IPS-18c (cell line): ENCODE results near the gene LRRC74B.
"Not testable (repeated sequence)": the region's sequence is repeated elsewhere in the genome, so short reads cannot be mapped to it uniquely, and the experiment has no call there.

ENCODE experiments used
- H3K4me3 ChIP-seq: 2 replicates; pipeline ENCODE4 v1.7.0; 2013; ENCODE audit warnings: low read depth, mild to moderate bottlenecking, low read length, moderate library complexity; ENCODE audit not compliant: insufficient read depth
- H3K9me3 ChIP-seq: one replicate; pipeline ENCODE4 v1.6.1; 2013; ENCODE audit warnings: mild to moderate bottlenecking, low read length, moderate library complexity; ENCODE audit not compliant: control insufficient read depth, insufficient read depth

The LRRC74B gene

DNA sequence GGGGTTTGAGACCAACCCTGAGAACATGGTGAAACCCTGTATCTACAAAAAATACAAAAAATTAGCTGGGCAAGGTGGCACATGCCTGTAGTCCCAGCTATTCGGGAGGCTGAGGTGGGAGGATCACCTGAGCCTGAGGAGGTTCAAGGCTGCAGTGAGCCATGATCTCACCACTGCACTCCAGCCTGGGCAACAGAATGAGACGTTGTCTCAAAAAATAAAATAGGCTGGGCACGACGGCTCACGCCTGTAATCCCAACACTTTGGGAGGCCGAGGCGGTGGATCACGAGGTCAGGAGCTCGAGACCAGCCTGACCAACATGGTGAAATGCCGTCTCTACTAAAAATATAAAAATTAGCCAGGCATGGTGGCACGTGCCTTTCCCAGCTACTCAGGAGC, 18.7 kb downstream of the LRRC74B start:
- H3K9me3 ChIP-seq, H3K4me3 ChIP-seq: not testable (repeated sequence)

DNA sequence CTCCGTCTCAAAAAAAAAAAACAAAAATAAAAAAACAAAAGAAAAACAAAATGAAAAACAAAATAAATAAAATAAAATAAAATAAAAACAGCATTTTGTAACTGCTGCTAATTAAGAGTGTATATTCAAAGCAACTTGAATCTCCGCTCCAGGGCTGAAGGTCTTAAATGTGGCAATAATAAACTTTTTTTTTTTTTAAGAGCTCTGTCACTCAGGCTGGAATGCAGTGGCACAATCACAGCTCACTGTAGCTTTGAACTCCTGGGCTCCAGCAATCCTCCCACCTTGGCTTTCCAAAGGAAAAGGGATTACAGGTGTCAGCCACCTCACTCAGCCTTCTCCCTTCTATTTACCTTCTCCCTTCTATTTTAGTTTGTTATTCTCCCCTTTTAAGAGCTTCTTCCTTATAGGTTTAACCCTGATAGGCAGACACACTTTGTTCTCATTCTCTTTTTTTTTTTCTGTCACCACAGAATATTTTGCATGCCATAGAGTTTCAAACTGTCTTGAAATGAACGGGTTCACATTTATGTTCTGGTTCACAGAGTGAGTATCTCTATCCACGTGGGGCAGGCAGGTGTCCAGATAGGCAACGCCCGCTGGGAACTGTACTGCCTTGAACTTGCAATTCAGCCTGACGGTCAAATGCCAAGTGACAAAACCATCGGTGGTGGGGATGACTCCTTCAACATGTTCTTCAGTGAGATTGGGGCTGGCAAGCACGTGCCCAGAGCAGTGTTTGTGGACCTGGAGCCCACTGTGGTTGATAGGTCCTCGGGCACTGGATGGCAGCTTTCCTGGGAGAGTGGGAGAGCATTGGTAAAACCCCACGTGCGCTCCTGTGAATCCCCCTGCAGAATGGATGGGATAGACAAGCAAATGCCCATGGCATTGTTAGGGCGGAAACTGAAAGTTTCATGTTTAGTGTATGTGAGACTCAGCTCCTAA, 19.4 kb downstream of the LRRC74B start:
- no peak overlapping the region for H3K4me3 ChIP-seq

DNA sequence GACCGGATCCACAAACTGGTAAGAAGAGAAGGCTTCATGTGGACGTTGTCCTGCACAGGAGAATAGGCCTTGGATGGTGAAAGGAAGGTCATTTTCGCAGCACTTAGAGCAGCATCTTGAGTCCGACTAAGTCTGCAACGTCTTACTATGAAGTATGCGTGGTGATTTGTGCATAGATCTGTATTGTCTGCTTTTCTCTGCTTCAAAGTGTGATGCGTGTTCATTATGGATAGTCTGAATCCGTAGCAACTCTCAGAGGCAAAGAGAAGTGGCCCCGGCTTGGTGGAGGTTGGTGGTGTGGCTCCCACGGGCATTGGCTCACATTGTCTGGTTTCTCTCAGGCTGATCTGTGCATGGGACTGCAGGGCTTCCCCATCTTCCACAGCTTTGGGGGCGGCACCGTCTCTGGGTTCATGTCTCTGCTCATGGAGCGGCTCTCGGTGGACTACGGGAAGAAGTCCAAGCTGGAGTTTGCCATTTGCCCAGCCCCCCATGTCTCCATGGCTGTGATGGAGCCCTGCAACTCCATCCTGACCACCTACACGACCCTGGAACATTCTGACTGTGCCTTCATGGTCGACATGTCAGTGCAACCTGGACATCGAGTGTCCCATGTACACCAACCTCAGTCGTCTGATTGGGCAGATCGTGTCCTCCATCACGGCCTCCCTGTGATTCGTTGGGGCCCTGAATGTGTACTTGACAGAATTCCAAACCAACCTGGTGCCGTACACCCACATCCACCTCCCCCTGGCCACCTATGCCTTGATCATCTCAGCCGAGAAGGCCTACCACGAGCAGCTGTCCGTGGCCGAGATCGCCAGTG, 21.5 kb downstream of the LRRC74B start:
- Histone ChIP-seq H3K4me3 (no peak overlapping the region), H3K9me3 (no peaks in the 10 kb centered on the region)

More for the DNA sequence above, 19.4 kb downstream of the LRRC74B start:
- H3K9me3 ChIP-seq, result no peaks in the 10 kb centered on the region

DNA sequence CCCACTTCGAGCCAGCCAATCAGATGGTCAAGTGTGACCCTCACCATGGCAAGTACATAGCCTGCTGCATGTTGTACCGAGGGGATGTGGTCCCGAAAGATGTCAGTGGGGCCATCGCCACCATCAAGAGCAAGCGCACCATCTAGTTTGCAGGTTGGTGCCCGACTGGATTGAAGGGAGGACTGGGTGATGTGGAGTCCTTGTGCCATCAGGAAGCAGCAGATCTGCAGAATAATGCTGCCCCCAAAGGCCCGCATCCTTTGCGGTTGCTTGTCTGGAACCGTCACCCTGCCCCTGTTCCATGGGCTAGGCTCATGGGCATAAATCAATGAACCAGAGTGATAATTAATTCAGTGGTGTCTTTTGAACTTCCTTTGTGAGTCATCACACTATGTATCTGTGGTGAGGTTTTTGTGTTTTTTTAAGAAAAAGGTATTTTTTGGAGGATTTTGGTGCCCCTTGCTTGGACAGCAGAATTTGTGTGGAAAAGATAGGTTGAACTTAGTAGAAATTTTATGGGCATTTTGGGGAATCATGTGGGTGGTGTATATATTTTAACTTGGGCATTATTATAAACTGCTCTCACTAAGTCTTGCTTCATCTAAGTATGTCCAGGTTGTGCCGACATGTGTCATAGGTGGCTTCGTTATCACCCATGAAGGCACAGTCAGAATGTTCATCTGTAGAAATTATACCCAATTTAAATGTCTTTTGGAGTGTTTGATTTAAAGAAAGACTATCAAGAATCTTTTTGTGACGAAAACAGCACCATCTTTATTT, 22.3 kb downstream of the LRRC74B start:
- H3K4me3 ChIP-seq, result no peak overlapping the region
- H3K9me3 ChIP-seq, result no peaks in the 10 kb centered on the region

DNA sequence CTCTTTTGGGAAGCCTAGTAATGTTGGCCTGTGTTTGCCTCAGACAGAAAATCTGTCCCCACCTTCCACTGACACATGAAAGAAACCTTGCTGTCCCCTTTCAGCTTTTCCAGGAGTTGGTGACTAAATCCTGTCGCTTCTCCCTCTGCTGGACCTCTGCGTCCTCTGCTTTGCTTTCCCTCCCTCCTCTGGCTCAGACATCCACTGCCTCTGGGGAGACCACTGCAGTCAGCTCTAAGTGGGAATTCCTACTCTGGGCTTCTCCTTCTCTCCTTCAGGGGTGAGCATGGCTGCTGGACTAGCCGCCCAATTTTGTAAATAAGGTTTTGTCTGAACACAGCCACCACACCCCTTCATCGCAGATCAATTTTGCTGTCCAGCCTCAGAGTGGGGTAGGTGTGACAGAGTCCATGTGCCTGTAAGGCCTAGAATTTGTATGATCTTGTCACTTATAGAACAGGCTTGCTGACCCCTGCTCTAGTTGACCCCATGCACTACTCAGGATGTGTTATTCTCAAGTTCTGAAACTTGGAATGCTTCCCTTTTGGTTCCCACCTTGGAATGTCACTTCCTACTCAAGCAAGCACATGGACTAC, 23.0 kb downstream of the LRRC74B start:
- Histone ChIP-seq H3K9me3 (no peaks in the 10 kb centered on the region), H3K4me3 (no peak overlapping the region)

DNA sequence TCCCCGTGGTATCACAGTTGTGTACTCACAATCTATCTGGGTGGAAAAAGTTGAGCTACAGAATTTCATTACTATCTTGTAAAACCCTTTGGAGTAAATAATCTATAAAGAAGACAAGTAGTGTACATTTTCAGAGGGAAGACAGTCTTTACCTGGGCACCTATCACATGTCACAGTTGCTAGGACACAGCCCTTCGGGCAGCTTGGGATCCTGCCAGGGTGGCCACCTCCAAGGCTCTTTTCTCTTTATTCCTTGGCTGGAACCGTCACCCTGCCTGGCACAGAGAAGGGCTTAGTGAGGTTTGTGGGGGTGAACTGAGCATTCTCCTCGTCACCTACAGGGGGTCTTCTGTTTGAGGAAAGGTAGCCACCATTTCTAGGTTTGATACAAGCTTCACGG, 23.6 kb downstream of the LRRC74B start:
- no peaks in the 10 kb centered on the region for H3K9me3 ChIP-seq
- H3K4me3 ChIP-seq, result no peak overlapping the region

DNA sequence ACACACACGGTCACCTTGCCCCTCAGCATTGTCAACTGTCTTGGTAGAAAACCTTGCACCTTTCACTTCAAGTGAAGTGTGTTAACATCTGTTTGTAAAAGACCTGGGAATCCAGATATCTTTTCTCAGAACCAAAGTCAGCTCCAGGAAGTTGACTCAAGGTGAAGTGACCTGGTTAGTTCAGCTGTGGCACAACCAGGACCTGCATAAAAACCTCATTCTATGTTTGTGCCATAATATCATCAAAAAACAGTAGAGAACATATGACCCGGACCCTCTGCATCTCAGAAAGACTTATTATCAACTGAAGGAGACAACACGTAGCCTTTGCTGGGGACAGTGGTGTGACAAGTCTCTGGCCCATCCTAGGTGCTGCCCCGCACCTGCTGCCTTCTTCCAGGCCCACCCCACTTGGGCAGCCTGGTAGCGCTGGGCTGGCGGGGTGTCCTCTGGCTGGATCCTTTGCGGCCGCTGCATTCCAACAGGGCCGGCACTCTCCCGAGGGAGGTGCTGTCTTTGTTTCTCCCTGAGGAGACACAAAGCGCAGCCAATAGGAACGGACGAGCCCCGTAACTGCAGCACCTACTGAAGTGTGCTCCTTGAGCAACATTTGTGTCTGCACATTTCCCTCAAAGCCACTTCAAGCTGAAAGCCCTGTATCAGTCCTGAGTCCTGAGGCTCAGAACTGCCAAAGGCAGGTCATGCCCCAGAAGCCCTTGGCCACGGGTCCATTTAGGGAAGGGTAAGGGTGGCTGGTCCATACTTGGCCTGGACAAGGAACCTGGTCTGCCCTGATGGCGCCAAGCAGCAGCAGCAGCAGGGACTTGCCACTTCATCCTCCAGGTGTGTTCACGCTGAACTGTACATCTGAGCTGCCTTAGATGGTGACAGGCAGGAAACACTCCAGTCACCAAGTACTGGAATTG, 25.2 kb downstream of the LRRC74B start:
- H3K9me3 ChIP-seq, result no peaks in the 10 kb centered on the region
- H3K4me3 ChIP-seq, result no peak overlapping the region

DNA sequence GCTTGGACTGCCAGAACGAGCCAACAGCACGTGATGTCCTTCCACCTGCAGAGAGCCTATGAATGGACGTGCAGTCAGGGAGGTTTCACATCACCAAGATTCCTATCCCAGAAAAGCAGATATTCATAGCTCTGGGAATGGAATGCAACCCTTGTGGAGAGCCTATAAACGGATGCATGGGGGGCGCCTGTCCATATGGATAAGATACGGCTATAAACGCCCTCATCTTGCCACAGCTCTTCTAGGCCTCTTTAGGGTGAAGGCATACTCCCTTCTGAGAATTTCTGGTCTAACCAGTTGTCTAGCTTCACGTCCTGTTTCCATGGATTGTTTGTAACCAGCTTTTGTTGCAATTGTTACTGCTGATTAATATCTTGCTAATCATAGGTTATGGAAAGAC, 26.1 kb downstream of the LRRC74B start:
- H3K9me3 ChIP-seq, H3K4me3 ChIP-seq: not testable (repeated sequence)

DNA sequence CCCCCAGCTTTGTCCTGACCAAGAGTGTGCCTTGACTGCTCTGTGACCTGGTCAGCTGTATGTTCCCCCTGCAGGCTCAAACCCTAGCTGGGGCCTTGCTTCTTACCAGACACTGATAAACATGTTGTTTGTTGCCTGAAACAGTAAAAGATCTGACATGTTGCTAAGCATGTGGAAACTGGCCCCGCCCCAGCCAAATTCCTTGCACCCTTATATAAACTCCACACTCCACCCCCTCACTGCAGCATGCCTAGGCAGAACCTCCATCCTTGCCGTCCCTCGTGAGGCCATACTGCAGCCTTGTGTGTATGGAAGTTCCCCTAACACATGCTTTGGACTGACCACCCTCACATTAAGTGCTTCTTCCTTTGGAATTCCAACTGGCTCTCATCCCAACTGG, 27.3 kb downstream of the LRRC74B start:
- Histone ChIP-seq H3K4me3 (no peak overlapping the region), H3K9me3 (no peaks in the 10 kb centered on the region)

DNA sequence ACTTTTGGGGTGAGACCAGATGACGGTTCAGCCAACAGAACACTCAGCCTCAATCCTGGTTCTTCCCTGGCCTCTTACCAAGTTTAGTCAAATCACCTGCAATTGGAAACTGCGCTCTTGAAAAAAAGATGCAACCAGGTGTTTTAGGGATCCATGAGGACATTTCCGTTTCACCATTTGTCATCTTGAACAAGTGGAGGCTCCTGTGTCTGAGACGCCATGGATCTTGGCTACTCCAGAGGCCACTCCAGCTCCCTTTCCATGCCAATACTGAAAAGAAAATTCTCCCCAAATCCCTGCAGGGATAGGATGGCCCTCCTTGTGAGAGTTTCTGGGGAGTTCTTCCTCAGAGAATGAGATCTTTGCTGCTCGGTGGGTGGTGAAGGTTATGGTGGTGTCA, 27.7 kb downstream of the LRRC74B start:
- Histone ChIP-seq H3K9me3 (no peaks in the 10 kb centered on the region), H3K4me3 (no peak overlapping the region)

DNA sequence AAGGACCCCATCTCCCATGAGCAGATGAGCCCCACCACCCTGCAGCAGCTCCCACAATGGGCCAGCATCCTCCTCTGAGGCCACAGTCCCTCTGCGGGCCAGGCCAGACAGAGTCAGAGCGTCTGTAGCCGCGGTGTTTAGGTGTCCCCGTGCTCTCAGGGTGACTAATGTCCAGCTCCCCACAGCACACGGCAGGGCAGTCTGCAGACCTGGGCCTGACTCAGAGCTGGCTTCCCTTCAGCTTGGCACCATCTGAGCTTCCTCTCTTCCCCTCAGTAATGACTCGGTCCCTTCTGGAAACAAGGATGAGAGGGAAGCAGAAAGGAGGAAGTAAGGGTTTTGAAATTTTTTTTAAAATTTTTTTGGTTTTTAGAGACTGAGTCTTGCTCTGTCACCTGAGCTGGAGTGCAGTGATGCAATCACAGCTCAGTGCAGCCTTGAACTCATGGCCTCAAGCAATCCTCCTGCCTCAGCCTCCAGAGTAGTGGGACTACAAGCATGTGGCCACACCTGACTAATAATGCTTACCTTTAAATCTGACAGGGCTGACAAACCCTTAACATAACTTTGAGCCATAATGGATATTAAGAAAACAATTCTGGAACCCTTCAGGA, 28.5 kb downstream of the LRRC74B start:
- Histone ChIP-seq H3K4me3 (no peak overlapping the region), H3K9me3 (no peaks in the 10 kb centered on the region)

DNA sequence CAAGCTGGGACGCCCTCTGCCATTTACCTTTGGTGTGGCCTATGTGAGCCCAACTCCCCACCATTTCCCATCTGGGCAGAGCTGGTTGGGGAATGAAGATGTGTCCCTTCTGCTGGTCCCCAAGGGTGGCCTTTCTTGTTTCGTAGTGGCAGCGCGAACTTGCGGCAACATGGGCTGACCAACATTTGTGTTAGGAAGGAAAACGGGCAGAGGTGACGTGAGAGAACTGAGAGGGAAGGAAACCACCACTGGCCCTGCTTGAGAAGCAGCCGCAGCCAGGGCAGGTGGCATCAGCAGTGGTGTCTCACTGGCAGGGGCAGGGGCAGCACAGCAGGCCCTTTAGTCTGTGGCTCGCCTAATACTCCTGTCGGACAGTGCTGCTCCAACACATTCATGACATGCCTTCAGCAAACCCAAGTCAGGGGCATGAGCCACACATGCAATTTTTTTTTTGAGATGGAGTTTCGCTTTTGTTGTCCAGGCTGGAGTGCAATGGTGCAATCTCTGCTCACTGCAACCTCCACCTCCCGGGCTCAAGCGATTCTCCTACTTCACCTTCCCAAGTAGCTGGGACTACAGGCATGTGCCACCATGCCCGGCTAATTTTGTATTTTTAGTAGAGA, 29.9 kb downstream of the LRRC74B start:
- no peak overlapping the region for H3K4me3 ChIP-seq
- no peaks in the 10 kb centered on the region for H3K9me3 ChIP-seq

DNA sequence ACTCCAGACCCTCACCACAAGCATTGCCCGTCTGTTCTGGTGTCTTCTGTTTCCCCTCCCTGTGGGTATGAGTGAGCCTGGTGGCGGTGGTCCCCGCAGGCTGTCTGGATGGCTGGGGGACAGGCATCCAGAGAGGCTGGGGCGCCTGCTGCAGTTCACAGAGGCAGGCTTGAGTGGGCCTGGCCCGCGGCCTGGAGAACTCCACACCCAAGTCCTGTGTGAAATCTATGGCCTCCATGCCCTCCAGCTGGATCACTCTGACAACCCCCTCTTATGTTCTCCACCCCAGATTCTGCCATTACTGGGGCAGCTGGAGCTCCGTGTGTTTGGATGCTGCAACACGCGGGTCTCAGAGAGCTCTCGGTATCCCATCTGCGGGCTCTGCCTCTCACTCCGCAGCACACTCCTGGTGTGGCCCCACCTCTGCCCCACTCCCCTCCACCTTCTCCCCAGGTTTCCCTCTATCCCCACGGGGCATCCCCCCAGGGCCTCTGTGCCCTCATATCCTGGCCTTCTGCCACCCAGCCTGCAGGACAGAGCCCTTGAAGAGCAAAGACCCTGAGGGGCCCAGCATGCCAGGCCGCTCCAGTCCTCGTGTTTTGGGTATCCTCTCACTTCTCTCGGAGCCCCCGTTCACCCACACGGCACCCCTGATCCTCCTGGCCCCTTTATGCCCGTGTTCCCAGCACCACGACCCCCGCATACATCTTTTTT, 31.3 kb downstream of the LRRC74B start:
- no peaks in the 10 kb centered on the region for H3K9me3 ChIP-seq
- no peak overlapping the region for H3K4me3 ChIP-seq

DNA sequence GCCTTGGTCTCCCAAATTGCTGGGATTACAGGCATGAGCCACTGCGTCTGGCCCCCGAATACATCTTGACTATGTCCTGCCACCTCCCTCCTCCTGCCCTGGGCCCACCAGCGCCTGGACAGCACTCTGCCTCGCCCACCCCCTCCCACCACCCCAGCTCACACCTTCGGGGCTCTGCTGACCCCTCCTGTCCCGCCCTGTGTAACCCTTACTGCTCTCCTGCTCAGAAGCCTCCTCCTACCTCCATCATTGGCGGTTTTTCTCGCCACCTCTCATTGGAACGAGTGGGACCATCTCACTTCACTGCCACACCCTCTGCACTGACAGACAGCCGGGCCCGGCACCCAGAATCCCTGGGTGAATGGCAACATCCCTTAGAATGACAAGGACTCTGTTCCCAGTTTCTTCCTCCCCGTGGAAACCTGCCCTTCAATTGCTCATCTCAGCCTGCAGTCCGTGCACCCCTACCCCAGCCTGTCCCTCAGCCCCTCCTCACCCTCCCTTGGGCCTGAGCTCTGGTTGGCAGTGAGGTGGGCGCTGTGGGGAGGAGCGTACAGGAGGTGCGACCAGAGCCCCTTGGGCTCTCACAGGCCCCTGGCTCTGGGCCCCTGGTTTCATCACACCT, 32.2 kb downstream of the LRRC74B start:
- H3K4me3 ChIP-seq, result no peak overlapping the region
- H3K9me3 ChIP-seq, result no peaks in the 10 kb centered on the region

DNA sequence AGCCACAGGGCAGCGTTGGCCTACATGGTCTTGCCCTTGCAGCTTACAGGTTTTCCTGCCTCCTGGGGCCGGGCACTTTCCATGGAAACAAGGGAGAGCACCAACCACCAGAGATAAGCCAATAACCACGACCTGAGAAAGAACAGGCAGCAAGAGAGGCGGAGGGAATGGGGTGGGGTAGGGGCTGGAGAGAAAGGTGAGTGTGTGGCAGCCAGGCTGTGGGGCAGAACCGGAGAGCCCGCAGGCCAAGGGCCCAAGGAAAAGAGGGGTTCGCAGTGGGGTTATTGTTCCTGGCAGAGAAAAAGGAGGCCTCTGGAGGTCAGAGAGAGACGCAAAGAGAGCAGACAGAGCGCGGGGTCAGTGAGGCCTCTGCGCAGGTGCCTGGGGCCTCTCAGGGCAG, 33.2 kb downstream of the LRRC74B start:
- no peaks in the 10 kb centered on the region for H3K9me3 ChIP-seq
- H3K4me3 ChIP-seq, result no peak overlapping the region
